ENCODE results near the gene ABCG8.

Gene ABCG8

DNA sequence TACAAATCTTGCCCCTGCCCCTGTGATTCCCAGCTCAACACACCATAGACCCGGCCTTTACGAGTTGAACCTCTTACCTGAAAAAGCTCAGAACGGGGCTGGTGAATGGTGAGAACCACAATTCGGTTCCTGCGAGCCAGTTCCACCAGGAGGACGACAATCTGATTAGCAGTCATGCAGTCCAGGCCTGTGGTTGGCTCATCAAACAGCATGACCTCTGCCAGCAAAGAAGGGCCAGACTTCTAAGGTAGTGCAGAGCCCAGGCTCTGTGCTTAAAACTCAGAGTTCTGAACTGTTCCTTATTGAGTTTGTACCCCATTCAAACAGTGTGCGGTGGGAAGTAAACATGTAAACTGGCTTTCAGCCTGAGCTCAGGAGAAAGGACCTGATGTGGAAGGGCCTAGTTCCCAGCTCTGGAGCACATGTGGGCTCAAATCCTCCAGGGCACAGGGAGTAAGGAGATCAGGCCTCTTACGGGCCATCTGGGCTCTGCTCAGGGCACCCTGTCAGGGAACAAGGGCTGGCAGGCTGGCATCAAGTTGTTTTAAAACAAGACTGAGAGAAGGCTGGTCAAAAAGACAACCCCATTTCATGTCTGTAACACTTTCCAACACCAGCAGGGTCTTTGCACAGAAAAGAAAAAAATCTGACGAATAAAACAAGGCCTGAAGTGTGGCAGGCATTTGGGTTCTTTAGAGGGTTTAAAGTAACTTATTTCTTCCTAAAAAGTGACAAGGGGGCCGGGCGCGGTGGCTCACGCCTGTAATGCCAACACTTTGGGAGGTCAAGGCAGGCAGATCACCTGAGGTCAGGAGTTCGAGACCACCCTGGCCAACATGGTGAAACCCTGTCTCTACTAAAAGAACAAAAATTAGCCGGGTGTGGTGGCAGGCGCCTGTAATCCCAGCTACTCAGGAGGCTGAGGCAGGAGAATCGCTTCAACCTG is 12.2 kb upstream of the ABCG8 start:
- no peak for DNase-seq (ENCODE audit: low read depth)

DNA sequence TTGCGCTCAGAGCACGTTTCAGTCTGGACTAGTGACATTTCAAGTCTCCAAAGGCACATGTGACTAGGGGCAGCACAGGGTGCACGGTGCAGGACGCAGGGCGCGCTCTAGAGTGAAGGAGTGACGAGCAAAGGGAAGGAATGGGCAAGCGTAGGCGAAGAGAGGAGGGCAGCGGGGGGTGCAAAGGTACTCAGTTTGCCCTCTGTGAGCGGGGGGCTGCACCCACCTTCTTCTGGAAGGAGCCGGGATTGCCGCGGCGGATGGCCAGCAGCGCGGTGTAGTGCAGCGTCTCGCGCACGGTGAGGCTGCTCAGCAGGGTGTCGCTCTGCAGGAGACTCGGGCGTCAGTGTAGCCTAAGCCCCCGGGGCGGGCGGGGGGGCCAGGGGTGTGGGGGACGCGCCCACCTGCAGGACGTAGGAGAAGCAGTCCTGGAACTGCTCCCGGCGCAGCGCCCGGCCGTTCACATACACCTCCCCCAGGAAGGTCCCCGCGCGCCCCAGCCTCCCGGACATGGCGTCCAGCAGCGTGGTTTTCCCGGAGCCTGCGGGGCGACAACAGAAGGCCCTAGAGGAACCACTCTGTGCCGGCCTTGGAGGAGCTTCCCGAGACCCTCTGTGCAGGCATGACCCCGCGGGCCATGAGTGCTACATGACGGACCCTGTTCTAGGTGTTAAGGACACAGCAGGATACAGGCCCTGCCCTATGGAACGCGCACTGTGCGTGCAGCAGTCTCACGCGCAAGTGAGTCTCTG is 7.1 kb upstream of the ABCG8 start:
- DNase-seq (ENCODE audit: low read depth), result no peak

DNA sequence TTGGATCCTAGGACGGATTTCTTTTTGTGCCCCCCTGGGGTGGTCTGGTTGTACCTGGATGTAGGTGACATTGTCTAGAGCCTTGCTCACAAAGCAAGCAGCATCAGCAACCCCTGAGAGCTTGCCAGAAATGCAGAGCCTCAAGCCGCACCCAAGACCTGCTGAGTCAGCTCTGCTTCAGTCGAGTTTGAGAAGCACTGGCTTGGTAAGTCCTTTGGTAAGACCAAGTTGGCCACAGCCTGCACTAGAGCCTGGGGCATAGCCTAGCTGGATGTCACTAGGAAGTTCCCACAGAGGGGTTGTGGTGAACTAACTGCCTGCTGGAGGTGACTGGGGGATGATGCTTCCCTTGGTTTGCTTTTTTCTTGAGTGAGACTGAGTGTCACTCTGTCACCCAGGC is 6.3 kb upstream of the ABCG8 start:
- DNase-seq (ENCODE audit: low read depth), result peak; percentile 6

DNA sequence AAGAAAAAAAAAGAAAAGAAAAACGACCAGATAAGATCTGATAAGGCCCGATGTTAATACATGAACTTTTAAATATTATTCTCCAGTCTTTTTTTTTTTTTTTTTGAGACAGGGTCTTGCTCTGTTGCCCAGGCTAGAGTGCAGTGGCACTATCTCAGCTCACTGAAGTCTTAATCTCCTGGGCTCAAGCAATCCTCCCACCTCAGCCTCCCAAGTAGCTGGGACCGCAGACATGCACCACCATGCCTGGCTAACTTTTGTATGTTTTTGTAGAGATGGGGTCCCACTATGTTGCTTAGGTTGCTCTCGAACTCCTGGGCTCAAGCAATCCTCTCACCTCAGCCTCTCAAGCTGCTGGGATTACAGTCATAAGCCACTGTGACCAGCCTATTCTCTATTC is 1.7 kb upstream of the ABCG8 start:
- no peak for DNase-seq (ENCODE audit: low read depth)

DNA sequence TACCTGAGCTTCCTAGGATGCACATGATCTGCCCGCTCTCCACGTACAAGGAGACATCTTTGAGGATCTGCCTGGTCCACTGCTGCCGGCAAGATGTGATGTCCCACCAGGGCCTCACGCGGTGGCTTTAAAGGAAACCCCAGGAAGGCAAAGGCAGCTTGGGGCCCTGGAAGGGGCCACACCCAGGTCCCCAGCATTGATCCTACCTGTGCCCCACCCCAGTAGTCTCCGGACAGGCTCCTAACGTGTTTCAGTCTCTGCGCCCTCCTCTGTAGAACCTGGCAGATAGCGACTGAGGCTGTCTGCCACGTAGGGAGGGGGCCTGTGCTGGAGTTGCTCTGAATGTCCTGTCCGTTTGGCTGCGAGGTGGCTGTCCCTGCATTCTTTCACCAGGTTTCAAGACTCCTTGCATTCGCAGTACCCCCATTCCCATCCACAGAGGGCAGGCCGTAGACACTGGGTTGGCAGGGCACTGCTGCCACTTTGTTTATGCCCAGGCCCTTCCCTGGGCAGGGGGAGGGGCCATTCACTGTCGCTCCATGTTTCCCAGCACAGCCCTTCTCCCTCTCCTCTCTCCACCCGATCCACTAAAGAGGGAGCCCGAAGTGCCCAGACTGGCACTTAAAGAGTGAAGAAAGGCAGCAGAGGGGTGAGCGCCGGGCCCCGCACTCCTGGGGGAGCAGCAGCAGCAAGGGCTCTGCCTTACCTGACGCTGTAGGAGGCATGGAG is 776 bp upstream of the ABCG8 start:
- DNase-seq (ENCODE audit: low read depth), result no peak

DNA sequence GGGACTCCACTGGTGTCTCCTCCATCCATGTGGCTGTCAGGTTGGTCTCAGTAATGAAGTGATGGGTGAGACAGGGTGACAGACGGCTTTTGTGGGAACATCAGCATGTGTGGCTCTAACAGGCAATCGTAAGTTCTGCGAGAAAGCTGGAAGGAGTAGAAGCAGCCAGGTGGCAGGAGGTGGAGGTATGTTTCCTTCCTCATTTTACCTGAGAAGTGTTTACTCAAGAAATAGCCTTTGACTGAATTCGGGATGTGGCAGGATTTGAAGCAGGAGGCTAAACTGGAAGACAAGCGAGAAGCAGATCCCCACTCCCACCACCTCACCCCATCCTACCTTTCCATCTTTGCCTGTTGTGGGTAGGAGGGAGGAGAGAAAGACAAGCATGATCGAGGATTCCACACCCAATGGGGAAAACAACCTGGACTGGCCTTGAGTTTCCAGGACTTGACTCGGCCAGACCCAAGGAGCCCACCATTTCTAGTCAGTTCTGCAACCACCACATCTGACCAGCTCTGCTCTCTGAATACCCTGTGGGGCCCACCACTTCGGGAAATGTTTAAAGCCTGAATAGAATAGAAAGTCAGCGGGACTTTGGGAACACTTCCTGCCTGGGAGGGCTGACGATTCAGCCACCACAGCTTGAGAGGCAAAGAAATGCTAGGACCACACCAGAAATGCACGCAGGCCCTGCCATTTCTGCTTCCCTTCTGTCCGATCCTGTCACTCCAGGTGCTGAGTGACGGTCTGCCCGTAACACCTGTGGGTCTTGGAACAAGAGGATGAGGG is 1.2 kb downstream of the ABCG8 start:
- DNase-seq (ENCODE audit: low read depth), result no peak

DNA sequence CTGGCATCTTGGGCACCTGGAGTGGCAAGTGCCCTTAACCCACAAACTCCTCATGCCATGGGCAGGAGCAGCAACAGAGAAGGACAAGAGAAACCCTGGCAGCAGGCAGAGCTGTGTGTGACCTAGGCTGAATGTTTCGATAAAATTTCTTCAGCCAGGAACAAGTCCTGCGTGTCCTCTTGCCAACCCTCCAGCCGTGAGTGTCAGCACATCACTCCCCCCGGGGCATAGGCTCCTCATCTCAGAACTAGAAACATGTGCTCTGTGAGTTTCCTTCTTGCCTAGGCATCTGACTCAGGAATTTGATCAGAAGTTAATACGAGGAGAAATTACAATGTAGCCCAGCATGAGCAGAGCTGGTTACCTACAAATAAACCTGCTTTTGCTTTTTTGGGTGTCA is 2.2 kb downstream of the ABCG8 start:
- DNase-seq (ENCODE audit: low read depth), result no peak

DNA sequence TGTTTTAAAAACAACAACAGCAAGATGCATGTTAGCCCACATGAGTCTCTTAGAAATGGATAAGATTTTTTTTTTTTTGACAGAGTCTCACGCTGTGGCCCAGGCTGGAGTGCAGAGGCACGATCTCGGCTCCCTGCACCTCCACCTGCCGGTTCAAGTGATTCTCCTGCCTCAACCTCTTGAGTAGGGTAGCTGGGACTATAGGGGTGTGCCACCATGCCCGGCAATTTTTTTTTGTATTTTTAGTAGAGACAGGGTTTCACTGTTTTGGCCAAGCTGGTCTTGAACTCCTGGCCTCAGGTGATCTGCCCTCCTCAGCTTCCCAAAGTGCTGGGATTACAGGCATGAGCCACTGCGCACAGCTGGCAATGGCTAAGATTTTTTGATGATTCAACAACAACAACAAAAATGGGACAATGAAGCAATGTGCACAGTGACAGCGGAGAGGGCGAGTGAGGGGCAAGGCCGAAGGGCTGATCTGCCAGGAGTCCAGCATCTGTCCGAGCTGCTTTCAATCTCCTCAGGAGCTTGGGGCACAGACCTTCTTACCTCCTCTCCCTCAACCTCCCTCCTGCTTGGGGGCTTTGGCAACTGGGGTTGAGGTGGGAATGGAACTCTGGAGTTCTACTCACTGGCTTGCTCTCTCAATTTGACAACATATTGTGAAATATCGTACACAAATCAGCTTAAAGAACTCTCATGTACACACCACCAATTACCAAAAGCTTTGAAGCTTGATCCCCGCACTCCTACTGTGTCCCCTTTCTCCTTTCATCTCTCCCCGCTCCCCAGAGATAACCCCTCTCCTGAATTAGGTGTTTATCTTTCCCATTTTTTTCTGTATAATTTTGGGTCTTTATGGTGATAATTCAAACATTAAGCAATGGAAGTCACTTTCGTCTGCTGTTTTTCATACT is 3.4 kb downstream of the ABCG8 start:
- DNase-seq (ENCODE audit: low read depth), result no peak

DNA sequence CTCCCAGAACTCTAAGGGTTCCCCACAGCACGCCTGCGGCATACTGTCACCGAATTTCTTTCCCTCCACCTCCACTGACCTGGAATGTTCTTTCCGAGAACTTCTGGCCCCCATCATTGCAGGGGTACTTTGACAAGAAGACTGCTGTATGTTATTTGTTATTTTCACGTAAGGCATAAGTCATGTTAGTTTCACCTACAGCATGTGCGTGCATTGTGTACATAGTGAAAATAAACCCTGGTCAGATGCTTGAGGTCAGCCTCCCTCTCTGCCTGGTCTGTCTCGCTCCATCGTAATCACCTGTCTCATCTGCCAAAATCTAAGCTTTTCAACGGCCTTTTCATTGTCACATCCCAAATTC is 4.1 kb downstream of the ABCG8 start:
- DNase-seq (ENCODE audit: low read depth), result no peak

DNA sequence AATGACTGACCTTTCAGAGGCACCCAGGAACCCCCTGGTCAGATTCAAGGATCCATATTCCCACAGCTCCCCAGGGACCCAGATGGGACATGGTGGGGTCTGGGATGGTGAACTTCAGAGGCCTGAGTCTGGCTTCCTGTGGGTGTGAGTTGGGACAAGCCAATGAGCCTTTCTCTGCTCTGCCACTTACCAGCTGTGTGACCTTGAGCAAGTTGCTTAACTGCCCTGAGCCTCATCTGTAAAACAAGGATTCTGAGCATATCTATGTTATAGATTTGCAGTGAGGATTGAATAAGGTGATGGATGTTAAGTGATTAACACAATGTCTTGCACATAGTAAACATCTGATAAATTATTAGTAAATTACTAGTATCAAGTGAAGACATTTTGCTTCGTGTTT is 6.4 kb downstream of the ABCG8 start:
- DNase-seq (ENCODE audit: low read depth), result no peak

DNA sequence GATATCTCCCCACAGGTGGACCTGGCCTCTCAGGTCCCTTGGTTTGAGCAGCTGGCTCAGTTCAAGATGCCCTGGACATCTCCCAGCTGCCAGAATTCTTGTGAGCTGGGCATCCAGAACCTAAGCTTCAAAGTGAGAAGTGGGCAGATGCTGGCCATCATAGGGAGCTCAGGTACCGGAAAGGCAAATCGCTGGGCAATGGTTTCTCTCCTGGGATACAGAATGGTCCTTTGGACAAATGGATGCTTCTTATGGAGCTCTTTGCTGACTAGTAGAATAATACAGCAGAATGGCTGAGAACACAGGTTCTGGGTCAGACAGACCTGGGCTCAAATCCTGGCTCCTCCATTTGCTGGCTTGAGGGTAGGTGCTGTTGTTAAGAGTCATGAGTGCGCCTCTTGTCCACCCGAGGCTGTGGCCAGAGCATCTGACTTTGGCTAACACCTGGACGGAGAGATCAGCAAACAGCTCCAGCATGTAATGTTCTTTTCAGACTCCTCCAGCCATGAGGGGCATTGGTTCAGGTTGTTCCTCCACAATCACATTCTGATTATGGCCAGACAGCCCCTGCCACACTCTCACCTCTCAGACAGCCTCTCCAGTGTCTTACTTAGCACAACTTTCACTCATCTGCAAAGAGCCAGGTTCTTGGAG is 7.5 kb downstream of the ABCG8 start:
- DNase-seq (ENCODE audit: low read depth), result no peak

DNA sequence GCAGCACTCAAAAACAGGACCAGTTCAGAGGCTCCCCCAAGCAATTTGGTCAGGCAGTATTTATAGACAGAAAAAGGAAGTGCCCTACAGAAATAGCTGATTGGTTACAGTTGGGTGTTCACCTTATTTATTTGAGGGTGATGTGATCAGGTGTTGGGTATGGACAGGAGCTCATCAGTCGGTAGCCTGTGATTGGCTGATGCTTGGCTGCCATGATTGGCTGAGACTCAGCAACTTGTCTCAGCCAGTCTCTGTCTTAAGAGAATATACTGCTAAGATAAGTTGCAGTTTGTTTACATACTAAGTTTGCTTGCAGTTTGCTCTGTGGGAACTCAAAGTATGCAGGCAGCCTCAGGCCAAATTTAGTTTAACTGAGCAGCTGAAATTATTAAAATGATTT is 9.4 kb downstream of the ABCG8 start:
- DNase-seq (ENCODE audit: low read depth), result no peak

DNA sequence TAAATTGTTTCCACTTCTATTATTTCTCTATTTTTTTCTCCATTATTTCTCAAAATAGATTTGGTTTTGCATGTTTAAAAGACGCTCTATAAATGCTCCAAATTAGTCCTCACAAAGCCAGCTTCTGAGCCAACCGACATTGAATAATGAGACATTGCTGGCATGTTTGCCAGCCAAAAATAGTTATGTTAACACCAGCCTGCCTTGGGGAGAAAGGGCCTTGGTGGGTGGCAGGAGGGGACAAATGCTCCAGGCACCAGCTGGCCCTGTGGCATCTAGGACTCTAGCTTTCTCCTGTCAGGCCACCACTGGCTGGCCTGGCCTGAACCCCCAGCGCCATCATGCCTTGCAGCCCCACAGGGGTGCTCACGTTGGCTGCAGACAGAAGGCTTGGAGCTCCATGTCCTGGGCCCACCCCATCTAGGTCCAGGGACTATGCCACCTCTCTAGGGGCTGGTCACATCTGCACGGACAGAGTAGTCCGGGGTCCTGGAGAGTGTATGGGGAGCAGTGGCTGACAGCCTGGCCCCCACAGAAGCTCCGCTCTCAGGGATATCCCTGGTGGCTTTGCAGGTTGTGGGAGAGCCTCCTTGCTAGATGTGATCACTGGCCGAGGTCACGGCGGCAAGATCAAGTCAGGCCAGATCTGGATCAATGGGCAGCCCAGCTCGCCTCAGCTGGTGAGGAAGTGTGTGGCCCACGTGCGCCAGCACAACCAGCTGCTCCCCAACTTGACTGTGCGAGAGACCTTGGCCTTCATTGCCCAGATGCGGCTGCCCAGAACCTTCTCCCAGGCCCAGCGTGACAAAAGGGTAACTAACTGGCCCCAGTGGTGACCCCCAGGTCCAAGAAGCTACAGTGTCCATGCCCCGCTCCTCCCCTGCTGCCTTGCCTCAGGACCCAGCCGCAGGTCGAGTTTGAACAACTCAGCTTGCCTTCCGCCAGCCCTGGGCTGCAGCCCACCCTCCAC is 12.5 kb downstream of the ABCG8 start:
- DNase-seq (ENCODE audit: low read depth), result no peak

DNA sequence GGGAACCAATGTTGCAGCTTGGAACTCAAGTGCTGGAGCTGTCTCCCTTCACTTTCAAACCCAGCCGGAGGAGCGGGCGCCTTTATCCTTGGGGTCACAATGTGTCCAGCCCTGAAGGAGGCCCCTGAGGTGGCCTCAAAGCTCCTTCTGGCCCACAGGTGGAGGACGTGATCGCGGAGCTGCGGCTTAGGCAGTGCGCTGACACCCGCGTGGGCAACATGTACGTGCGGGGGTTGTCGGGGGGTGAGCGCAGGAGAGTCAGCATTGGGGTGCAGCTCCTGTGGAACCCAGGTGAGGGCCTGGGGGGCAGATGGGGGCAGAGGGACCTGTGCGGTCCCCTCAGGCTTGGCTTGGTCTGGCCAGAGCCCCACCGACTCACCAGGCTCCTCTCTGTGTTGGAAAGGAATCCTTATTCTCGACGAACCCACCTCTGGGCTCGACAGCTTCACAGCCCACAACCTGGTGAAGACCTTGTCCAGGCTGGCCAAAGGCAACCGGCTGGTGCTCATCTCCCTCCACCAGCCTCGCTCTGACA is 13.5 kb downstream of the ABCG8 start:
- DNase-seq (ENCODE audit: low read depth), result no peak

DNA sequence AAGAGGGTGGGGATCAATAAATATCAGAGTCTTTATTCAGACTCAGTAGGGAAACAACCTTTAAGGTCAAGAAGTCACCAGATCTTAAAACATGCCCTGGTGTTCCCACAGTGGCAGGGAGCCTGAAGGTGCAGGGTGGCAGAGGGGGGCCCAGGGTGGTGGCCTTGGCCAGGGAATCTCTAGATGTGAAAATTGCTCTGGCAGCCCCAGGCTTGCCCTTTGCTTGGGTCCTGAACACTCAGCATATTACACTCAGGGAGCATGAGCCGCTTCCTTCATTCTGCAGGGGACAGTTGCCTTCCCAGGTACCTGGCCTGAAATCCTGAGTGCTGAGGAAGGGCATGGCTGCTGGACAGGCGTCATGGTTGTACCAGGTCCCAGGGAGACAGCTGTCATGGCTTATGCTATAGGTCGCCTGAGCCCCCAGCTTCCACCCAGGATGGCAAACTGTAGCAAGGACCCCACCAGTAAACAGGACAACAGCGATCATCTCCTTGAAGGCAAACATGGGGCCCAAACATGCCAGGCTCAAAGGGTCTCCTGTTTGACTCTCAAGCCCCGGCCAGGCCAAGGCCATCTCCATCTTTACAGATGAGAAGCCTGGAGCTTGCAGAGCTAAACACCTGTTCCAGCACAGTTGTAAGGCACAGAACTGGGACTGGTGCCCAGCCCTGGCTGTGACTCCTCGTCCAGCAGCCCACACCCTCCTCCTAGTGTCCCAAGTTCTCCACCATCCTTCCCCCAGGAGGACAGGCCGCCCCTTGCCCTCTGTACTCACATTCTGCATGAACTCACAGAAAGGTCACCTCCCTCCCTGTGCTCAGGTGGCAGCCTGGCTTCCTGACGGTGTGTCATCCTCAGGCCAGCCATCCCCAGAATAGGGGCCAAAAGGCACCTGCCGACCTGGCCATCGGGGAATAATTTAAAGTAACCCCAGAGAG is 14.6 kb downstream of the ABCG8 start:
- DNase-seq (ENCODE audit: low read depth), result no peak

DNA sequence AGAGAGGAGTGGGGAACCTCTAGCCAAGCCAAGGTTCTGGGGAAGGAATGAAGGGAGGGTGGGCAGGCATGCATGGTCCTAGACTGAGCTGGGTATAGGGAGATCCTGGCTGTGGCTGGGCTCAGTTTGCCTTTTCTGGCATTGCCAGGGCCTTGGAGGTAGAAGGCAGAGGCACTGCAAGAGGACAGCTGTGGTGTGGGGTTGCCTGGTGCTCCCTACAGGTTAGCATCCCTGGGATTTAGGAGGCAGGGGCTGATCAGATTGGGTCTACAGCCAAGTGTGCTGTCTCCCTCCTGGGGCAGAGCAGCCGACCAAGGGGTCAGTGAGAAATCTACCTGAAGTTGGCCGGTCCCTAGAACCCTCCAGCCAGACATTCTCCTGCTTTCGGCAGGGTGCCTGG is 15.9 kb downstream of the ABCG8 start:
- DNase-seq (ENCODE audit: low read depth), result no peak

DNA sequence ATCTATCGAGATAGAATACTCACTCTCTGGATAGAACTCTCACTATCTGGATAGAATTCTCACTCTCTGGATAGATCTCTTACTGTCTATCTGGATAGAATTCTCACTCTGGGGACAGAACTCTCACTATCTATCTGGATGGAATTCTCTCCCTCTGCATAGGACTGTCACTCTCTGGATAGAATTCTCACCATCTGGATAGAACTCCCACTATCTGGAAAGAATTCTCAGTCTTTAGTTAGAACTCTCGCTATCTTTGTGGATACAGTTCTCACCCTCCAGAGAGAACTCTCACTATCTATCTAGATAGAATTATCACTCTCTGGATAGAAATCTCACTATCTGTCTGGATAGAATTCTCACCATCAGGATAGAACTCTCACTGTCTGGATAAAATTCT is 16.5 kb downstream of the ABCG8 start:
- DNase-seq (ENCODE audit: low read depth), result no peak

DNA sequence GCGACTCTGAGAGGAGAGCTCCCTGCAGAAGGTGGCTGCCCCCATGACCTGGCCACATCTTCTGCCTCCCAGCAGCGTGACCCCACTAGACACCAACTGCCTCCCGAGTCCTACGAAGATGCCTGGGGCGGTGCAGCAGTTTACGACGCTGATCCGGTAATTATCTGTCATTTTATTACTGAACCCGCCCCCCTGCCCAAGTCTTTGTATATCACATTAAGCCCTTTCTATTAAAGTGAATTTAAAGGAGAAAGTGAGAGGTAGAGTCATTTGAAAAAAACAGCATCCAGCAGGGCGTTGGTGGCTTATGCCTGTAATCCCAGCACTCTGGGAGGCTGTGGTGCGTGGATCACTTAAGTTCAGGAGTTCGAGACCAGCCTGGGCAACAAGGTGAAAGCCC is 33.4 kb downstream of the ABCG8 start:
- no peak for DNase-seq (ENCODE audit: low read depth)

All from stromal cell of bone marrow (primary cell).